Measurements from ENCODE around the gene MED16.

DNA sequence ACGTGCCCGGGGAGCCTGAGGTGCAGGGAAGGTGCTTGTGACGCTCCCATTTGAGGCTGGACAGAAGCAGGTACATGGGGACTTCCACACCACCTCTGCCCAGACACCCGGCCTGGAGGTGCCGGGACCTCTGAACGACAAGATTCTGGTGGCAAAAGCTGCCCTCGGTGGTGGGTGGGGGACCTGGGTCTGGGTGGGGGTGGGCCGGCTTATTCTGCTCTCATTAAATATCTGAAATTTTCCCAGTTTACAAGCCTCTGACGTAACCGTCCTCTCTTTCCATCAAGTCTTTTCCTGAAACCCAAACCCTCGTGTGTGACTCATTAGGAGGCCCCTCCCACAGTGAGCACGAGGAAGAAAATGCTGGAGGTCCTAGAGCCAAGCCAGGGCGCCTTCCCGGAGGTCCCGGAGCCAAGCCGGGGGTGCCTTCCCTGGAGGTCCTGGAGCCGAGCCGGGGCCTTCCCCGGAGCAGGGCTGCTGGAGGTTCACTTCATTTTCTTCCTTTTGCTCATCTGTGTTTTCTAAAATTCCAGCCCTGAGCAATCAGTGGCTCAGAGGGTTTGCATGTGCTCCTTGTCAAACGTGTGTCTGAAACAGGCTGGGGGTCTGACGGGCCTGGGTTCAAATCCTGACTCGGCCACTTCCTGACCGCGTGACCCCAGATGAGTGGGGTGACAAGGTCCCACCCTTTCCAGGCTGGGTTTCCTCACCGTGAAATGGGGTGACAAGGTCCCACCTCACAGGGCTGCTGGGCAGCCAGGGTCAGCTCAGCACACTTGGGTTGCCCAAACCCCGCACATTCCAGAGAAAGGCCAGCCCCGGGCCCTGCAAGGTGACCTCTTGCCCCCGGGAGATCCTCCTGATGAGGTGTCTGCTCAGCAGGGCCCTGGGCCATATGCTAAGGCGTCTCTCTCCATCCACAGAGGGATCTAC lies 23.5 kb downstream of the MED16 start:
- TF ChIP-seq POLR2A (IDR thresholded peaks at IDR 0.05) (no peak), CTCF (IDR thresholded peaks at IDR 0.05) (no peak)

All from transverse colon (tissue), 3 donors.